Stomach smooth muscle (tissue), 2 donors: ENCODE data around the gene TP53I11.

Experiments
- H3K27ac ChIP-seq: one replicate; pipeline ENCODE4 v1.7.0; 2013; ENCODE audit warnings: mild to moderate bottlenecking, low read length, inconsistent platforms
- H3K27me3 ChIP-seq, 2 donors: one replicate each; pipeline ENCODE4 v1.7.0; 2013; ENCODE audit warnings: low read length in 2 of 2; ENCODE audit not compliant: insufficient read depth in 2 of 2, control insufficient read depth in 1 of 2
- H3K36me3 ChIP-seq, 2 donors: one replicate each; pipeline ENCODE4 v1.7.0; 2013; ENCODE audit warnings: low read length in 2 of 2; ENCODE audit not compliant: control insufficient read depth in 2 of 2, insufficient read depth in 2 of 2
- H3K4me1 ChIP-seq: one replicate; pipeline ENCODE4 v1.7.0; 2013; ENCODE audit warnings: low read length; ENCODE audit not compliant: control insufficient read depth, insufficient read depth
- H3K4me3 ChIP-seq, 2 donors: one replicate each; pipeline ENCODE4 v1.7.0; 2013; ENCODE audit warnings: low read length in 2 of 2
- H3K9ac ChIP-seq, 2 donors: one replicate each; pipeline ENCODE4 v1.7.0; 2013; ENCODE audit warnings: low read length in 2 of 2, mild to moderate bottlenecking in 1 of 2
- H3K9me3 ChIP-seq, 2 donors: one replicate each; pipeline ENCODE4 v1.7.0; 2013; ENCODE audit warnings: low read length in 2 of 2; ENCODE audit not compliant: control insufficient read depth in 2 of 2
- donor health status: healthy.
- donor health status: Pancreatic carcinoma.

The TP53I11 gene

DNA sequence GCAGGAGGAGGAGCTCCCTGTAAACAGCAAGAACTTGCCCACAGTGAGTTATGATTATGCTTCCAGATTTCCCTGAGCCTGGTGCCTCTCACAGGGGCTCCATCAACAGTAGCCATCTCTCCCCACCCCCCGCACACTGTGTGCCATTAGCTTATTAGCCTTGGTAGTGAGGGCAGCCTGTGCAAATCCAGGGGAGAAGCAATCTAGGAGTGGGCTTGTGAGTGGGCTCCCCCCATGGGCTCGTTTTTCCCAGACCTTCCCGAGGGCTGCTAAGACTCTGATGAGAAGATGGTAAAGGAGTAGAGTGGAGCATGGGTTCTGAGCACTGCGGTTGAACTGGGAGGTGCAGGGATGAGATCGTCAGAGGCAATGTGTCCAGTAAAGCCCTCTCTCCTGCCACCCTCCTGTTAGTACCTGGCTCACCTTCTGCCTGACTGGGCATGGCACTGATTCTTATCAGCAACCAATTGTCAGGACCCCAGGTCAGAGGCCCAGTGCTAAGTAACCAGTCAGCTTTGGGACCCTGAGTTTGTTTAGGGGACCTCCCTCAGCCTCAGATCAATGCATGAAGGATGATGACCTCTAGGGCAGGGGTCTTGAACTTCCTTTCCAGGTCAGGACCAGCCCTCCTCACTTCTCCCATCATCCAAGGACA, 38.4 kb upstream of the TP53I11 start:
- peak overlapping the region; percentile 24 for H3K27ac ChIP-seq
- no peak overlapping the region for H3K9ac ChIP-seq
- peaks cover 29% of the 10 kb centered on the region for H3K4me1 ChIP-seq
- H3K27me3 ChIP-seq, result no peaks in the 10 kb centered on the region
- H3K36me3 ChIP-seq, result no peaks in the 10 kb centered on the region
- H3K9me3 ChIP-seq, result no peaks in the 10 kb centered on the region
- no peak overlapping the region for H3K4me3 ChIP-seq

DNA sequence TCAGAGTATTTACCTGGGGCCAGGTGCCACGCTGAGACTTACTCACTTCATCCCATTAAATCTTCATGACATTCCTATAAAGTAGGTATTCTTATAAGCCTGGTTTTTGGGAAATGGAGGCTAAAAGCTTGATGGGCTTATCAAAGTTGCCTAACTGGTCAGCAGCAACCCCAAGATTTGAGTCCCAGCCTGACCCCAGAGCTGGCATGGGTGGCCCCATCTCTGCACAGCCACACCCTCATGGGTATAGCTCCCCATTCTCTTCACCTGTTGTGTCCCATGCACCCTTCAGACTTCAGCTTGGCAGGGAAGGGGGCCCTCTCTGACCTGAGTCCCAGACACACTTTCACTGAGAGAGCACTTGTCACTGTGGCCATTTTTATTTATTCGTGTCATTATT, 37.4 kb upstream of the TP53I11 start:
- Histone ChIP-seq H3K4me1 (peaks cover 29% of the 10 kb centered on the region), H3K36me3 (no peaks in the 10 kb centered on the region), H3K27me3 (no peaks in the 10 kb centered on the region), H3K9me3 (no peaks in the 10 kb centered on the region), H3K9ac (no peak overlapping the region), H3K4me3 (no peak overlapping the region), H3K27ac (no peak overlapping the region)

DNA sequence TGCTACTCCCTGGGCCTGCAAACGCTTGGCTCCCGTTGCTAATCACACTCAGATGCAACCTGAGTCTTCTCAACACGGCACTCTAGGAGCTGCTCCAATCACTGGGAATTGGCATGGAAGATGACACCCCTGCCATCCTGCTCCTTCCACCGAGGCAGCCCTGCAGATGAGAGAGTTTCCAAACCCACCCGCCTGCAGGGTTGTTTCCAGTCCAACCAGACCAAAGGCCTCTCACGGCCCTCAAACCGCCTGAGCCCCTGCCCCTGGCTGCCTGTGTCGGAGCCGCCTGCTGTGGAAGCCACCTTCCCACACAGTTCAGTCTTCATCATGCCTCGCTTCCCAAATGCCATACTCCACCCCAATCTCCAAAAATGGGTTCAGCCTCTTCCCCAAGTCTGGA, 36.8 kb upstream of the TP53I11 start:
- Histone ChIP-seq H3K4me1 (peaks cover 29% of the 10 kb centered on the region), H3K9ac (no peak overlapping the region), H3K36me3 (no peaks in the 10 kb centered on the region), H3K9me3 (no peaks in the 10 kb centered on the region), H3K27ac (no peak overlapping the region), H3K27me3 (no peaks in the 10 kb centered on the region), H3K4me3 (no peak overlapping the region)

DNA sequence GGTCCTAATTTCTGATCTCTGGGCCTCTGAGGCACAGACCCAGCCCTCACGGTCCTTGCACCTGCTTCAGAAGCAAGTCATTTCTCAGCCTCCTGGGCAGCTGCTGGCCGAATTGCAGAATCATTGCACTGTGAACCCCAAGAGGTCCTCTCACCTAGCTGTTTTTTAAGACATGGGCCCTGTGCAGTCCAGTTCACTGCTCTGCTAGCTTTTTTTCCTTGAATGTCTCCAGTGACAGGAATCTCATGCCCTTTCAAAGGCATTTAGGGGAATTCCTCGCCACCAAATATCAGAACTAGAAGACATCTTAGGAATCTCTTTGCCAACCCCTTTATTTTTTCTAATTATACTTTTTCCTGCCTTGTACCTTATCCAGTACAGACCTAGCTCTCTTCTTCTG, 35.6 kb upstream of the TP53I11 start:
- H3K4me3 ChIP-seq, result no peak overlapping the region
- H3K27me3 ChIP-seq, result no peaks in the 10 kb centered on the region
- H3K9me3 ChIP-seq, result no peaks in the 10 kb centered on the region
- peaks cover 19% of the 10 kb centered on the region for H3K4me1 ChIP-seq
- H3K36me3 ChIP-seq, result no peaks in the 10 kb centered on the region
- no peak overlapping the region for H3K27ac ChIP-seq
- H3K9ac ChIP-seq, result no peak overlapping the region

DNA sequence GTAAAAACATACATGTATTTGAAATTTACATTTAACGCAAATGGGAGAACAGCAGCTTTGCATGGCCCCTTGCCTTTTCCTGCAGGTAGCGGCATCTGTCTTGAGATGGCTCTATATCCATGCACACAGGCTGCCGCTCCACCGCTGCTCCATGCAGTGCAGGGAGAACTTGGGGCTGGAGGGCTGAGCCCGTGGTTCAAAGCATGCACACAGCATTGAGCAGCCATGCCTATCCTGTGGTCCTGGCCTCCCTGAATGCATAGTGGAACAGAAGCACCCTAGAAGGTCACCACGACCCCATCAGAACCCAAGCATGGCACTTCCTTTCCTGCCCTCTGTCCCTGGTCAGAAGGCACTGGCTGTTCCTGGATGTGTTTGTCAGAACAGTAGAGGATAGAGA, 35.0 kb upstream of the TP53I11 start:
- no peak overlapping the region for H3K4me3 ChIP-seq
- H3K4me1 ChIP-seq, result peaks cover 19% of the 10 kb centered on the region
- no peaks in the 10 kb centered on the region for H3K36me3 ChIP-seq
- H3K9me3 ChIP-seq, result no peaks in the 10 kb centered on the region
- H3K9ac ChIP-seq, result no peak overlapping the region
- H3K27me3 ChIP-seq, result no peaks in the 10 kb centered on the region
- no peak overlapping the region for H3K27ac ChIP-seq

DNA sequence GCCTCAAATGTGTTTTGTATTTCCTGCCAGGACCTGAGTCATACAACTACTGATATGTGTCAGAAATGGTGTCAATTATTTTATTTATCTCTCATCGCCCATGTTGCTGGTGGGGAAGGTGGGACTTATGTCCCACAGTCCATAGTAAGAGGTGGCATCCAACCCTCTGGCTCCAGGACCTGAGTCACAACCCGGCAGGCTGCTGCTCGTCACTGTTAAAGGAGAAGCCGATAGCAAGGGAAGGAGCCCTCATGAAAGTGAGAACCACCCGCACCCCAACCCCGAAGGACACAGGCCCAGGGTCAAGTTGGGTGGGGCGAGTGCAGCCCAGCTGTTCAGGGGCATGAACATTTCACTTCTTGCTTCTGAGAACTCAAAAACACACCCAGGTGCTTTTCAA, 33.1 kb upstream of the TP53I11 start:
- H3K4me1 ChIP-seq, result peaks cover 6% of the 10 kb centered on the region
- H3K9ac ChIP-seq, result no peak overlapping the region
- H3K36me3 ChIP-seq, result no peaks in the 10 kb centered on the region
- H3K27me3 ChIP-seq, result no peaks in the 10 kb centered on the region
- no peak overlapping the region for H3K27ac ChIP-seq
- no peaks in the 10 kb centered on the region for H3K9me3 ChIP-seq
- H3K4me3 ChIP-seq, result no peak overlapping the region

DNA sequence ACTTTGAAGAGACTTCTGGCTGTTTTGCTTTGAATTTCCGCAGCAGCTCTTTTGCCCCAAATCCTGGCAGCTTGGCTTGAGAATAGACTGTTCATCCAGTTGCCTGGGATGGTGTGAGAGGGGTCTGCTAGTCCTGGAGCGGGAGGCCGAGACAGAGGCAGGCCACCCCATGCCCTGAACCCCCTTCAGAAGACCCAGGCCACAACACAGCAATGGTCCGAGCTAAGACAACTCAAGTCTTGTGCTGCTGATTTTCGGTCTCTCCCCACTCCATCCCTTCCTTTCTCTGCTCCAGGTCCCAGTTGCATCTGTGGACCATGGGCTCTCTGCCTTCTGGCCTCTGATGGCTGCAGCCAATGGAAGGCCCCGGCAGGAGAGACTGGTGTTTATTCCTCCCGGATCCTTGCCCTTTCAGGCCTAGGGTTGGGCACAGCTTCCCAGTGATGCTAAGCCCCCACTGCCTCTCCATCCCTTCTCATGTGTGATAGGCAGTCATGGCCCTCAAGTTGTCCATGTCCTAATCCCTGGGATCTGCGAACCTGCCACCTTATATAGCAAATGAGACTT, 31.9 kb upstream of the TP53I11 start:
- Histone ChIP-seq H3K27ac (no peak overlapping the region), H3K9me3 (no peaks in the 10 kb centered on the region), H3K4me1 (peaks cover 6% of the 10 kb centered on the region), H3K36me3 (no peaks in the 10 kb centered on the region), H3K9ac (no peak overlapping the region), H3K27me3 (no peaks in the 10 kb centered on the region), H3K4me3 (no peak overlapping the region)

DNA sequence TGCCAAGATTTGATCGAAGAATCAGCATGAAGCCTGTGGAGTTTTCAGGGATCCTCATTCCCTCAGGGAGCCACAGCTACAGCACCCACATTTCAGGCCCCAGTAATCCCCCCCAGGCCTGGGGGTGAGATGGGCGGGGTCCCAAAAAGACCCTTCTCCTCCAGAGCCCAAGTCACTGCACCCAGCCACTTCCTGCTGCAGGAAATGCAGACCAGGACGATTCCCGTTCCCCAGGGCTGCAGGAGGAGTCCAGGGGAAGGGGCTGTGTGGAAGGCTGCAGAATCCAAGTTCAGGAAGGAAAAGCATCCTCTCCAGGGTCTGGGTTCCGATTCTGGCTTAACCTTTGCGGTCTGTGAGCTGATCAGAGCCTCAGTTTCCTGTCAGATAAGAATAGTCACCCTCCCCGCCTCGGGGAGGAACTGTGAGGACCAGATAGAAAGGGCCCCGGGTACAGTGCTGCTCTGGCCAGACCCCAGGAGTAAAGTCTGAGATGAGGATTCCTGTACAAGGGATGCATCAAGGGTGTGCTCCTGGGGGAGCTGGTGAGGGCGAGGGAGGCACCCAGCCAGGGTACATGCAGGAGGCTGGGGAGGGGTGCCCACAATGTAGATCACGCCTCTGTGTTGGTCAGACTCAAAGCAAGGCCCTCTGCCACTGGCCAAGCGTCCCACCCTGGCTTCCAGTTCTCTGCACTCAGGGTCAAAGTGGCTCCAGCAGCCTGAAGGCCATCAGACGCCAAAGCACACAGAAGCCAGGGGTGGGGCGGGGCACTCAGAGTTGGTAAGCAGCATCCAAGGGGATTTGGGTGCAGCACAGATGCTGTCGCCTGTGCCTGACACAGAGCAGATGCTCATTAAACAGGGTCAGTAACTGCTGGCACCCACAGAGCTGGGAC, 30.1 kb upstream of the TP53I11 start:
- Histone ChIP-seq H3K9me3 (no peaks in the 10 kb centered on the region), H3K36me3 (no peaks in the 10 kb centered on the region), H3K4me3 (no peak overlapping the region), H3K9ac (no peak overlapping the region), H3K4me1 (peaks cover 6% of the 10 kb centered on the region), H3K27ac (no peak overlapping the region), H3K27me3 (no peaks in the 10 kb centered on the region)

DNA sequence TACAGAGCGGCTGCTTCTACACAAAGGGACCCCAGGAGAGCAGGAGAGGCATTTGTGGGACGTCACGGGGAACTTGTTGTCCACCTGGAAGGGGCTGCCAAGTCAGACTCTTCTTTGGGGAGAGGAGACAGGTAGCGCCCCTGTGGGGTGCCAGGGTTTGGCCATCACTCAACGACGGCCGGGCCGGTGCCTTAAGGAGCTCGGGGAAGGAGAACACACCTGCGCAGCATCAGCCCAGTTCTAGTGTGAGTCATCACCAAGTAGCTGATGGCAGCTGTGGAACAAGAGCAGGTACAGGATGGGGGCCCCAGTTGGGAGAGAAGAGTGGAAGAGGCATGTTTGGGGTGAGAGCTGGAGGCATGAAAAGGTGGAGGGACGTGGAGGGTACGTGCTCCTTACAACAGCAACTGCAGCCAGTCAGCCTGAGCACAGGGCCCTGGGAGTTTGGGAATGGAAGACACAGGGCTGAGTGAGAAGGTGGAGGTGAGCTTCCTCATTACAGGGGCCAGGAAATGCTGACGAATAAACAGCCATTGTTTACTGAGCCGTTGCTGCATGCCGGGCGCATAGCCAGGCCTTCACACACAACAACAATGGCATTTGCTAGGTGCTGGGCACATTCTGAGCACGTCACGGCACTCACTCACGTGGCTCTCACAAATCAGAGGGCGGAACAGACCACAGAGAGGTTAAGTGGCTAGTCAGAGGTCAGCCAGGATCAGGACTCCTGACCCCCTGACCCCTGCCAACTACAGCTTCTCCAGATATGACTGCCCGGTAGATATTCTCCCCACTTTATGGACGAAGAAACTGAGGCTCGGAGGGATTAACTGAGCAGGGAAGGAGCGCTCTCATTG, 29.1 kb upstream of the TP53I11 start:
- Histone ChIP-seq H3K9me3 (no peaks in the 10 kb centered on the region), H3K27me3 (no peaks in the 10 kb centered on the region), H3K4me1 (peaks cover 6% of the 10 kb centered on the region), H3K36me3 (no peaks in the 10 kb centered on the region), H3K4me3 (no peak overlapping the region), H3K9ac (no peak overlapping the region), H3K27ac (no peak overlapping the region)

DNA sequence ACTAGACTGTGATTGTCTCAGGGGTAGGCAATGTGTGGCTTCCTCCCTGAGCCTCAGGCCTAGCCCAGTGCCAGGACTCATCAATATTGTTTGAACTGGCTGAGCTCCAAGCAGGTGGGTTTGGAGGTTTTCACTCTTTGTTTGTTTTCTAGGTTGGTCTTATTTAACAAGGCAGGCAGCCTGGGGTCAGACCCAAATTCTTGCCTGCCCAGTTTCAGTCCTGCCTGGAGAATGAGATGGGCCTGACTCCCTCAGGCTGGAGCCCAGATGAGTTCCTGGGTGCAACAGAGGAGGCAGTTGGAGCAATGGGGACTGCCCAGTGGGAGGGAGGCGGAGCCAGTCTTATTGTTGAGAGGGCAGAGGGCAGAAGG, 28.3 kb upstream of the TP53I11 start:
- H3K9ac ChIP-seq, result no peak overlapping the region

More for the DNA sequence above, 28.3 kb upstream of the TP53I11 start:
- Histone ChIP-seq H3K4me1 (peaks cover 6% of the 10 kb centered on the region), H3K4me3 (no peak overlapping the region), H3K27ac (no peak overlapping the region), H3K36me3 (no peaks in the 10 kb centered on the region), H3K27me3 (no peaks in the 10 kb centered on the region), H3K9me3 (no peaks in the 10 kb centered on the region)
